ENCODE measurements around the gene C16orf92.

The C16orf92 gene

DNA sequence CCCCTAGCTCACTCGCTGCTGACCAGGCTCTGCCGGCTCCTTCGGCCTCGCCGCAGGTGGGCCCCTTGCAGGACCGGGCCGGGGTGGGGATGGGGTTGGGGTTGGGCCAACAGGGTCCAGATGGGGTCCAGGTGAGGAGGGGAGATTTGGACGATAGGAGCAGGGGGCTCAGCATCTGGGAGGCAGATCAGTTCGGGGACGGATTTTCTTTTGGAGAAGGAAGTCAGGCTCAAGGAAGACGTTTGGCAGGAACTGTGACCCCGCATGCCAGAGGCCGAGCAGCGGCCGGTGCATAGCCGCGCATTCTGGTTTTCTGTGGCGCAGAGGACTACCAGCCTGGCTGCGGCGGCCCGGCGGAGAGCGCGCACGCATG is 41.7 kb downstream of the C16orf92 start:
- H3K9me3 Mint-ChIP-seq, result no peaks in the 10 kb centered on the region
- peak overlapping the region; percentile 99 for H3K27ac Mint-ChIP-seq
- no peak for DNase-seq
- no peaks in the 10 kb centered on the region for H3K27me3 Mint-ChIP-seq
- H3K4me3 Mint-ChIP-seq, result peak overlapping the region; percentile 99
- H3K36me3 Mint-ChIP-seq (ENCODE audit: low read depth), result peaks cover 55% of the 10 kb centered on the region
- peaks cover 39% of the 10 kb centered on the region for H3K4me1 Mint-ChIP-seq (ENCODE audit: low read depth)

DNA sequence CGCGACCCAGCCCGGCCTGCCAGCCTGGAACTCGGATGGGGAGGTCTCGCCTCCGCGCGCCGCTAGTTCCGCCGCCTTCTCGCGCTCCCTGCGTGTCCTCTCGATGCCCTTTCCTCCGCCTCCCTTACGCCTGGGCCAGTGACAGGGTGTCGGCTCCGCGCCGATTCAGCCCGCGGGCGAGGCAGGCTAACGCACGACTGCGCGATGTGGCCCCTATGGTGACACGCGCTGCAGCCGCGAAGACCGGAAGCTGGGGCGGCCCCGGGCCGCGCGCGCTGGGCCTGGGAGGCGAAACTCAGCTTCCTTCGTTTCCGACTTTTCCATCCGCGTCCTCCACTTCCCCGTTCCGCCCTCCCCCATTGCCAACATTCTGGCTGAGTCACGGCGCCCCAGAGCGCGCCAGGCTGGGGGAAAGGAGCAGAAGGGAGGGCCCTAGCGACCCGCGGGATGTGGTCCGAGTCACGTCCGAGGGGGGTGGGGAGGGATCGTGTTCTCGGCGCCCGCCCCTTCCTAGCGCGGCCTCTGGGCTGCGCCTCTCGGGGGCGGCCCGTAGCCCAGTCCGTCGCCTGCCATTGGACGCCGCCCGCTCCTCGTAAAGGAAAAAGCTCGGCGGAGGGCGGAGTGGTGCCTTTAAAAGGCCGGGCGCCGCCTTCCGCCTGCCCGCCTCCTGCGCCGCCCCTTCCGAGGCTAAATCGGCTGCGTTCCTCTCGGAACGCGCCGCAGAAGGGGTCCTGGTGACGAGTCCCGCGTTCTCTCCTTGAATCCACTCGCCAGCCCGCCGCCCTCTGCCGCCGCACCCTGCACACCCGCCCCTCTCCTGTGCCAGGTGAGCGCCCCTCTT is 42.3 kb downstream of the C16orf92 start, which contains the start of gene ALDOA:
Gene ALDOA (plus strand): TSS at position 659 of the 841 bp plus-strand sequence. CDS start 1,138 bp downstream, outside the sequence.
- Mint-ChIP-seq H3K36me3 (ENCODE audit: low read depth) (peaks cover 61% of the 10 kb centered on the region), H3K4me1 (ENCODE audit: low read depth) (peaks cover 45% of the 10 kb centered on the region)

DNA sequence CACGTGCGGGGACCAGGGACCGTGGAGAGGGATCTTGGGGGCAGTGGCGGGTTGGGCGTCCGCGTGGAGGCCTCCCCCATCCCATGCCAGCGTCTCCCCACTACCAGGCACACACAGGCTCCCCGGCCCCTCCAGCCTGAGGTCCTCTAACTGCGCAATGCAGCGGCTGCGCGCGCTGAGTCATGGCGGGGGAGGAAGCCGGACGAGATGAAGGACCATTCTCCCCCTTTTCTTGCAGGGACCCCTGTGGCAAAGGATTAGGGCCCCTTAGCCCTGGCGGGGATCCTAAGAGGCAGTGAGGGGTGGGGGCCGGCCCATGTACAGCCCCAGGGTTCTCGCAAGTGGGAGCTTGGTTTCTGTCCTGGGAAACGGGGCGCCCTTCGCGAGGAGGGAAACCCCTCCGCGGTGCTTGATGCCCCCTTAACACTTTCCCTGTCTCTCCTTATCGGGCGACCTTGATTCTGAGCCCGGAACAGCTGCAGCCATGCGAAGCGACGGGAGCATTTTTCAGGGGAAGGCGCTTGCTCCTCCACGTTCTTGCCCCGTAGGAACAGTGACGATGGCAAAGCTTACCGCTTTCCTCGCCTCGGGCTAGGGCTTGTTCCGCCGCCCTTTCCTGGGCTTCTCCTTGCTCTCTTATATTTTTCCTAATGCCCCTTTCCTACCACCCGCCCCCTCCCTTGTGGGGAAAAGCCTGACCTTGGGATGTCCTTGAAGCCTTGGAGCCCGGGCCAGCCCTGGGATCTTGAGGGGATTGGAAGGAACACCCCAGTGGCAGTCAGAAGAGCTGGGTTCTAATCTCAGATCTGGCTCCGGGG is 43.2 kb downstream of the C16orf92 start:
- H3K9me3 Mint-ChIP-seq, result no peaks in the 10 kb centered on the region

More for the DNA sequence above, 42.3 kb downstream of the C16orf92 start, which contains the start of gene ALDOA:
- no peaks in the 10 kb centered on the region for H3K27me3 Mint-ChIP-seq
- H3K27ac Mint-ChIP-seq, result peak within 1 kb of the TSS; percentile 99
- no peaks in the 10 kb centered on the region for H3K9me3 Mint-ChIP-seq
- DNase-seq, result peak; percentile 97
- peak within 1 kb of the TSS; percentile 99 for H3K4me3 Mint-ChIP-seq

DNA sequence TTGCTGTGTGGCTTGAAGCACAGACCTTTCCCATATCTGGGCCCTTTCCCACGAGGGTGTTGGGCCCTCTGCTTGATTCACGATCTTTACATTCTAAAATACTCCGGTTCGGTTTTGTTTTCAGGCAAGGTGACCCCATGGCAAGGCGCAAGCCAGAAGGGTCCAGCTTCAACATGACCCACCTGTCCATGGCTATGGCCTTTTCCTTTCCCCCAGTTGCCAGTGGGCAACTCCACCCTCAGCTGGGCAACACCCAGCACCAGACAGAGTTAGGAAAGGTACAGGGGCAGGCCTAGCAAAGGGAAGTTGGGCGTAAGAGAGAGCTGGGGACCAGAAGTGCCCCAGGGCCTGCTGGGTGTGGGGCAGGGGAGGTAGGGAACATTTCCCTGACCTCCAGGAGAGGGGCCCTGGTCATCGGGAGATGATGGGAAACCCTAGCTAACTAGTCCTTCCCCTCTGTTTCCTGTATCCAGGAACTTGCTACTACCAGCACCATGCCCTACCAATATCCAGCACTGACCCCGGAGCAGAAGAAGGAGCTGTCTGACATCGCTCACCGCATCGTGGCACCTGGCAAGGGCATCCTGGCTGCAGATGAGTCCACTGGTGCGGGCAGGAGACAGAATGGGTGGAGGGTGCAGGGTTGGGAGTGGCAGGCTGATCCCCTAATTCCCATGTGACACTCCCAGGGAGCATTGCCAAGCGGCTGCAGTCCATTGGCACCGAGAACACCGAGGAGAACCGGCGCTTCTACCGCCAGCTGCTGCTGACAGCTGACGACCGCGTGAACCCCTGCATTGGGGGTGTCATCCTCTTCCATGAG is 44.0 kb downstream of the C16orf92 start:
- peak overlapping the region; percentile 99 for H3K4me3 Mint-ChIP-seq
- H3K9me3 Mint-ChIP-seq, result no peaks in the 10 kb centered on the region
- DNase-seq, result no peak
- peaks cover 77% of the 10 kb centered on the region for H3K36me3 Mint-ChIP-seq (ENCODE audit: low read depth)
- no peaks in the 10 kb centered on the region for H3K27me3 Mint-ChIP-seq
- H3K4me1 Mint-ChIP-seq (ENCODE audit: low read depth), result peaks cover 47% of the 10 kb centered on the region
- H3K27ac Mint-ChIP-seq, result peak overlapping the region; percentile 99

More for the DNA sequence above, 43.2 kb downstream of the C16orf92 start:
- Mint-ChIP-seq H3K4me3 (peak overlapping the region; percentile 99), H3K36me3 (ENCODE audit: low read depth) (peaks cover 69% of the 10 kb centered on the region), H3K27ac (peak overlapping the region; percentile 99), H3K27me3 (no peaks in the 10 kb centered on the region), H3K4me1 (ENCODE audit: low read depth) (peaks cover 47% of the 10 kb centered on the region)
- DNase-seq, result no peak

DNA sequence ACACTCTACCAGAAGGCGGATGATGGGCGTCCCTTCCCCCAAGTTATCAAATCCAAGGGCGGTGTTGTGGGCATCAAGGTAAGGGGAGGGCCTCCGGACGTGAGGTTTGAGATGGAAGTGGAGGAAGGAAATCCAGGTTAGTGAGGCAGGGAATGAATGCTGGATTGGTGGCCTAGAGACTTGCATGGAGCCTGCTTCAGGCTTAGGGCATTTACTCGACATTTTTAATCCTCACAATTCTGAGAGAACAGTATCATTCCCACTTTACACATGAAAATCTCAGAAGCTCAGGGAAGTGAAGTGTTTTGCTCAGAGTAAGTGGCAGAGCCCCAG is 44.6 kb downstream of the C16orf92 start:
- peak overlapping the region; percentile 99 for H3K4me3 Mint-ChIP-seq
- H3K4me1 Mint-ChIP-seq (ENCODE audit: low read depth), result peaks cover 49% of the 10 kb centered on the region
- H3K27me3 Mint-ChIP-seq, result no peaks in the 10 kb centered on the region
- DNase-seq, result no peak
- peaks cover 83% of the 10 kb centered on the region for H3K36me3 Mint-ChIP-seq (ENCODE audit: low read depth)
- no peaks in the 10 kb centered on the region for H3K9me3 Mint-ChIP-seq
- H3K27ac Mint-ChIP-seq, result peak overlapping the region; percentile 99

DNA sequence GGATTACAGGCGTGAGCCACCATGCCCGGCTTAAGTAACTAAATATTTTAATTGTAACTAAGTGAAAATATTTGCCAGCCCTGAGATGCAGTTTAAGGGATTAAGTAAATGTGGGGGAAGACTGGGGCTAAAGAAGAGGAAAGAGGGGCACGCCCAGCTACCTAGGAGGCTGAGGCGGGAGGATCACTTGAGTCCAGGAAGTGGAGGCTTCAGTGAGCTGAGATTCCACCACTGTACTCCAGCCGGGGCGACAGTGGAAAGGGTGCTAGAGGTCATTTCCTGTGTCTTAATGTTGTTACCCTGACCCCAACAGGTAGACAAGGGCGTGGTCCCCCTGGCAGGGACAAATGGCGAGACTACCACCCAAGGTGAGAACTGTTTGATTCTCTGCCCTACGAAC is 45.3 kb downstream of the C16orf92 start:
- peak overlapping the region; percentile 91 for H3K27ac Mint-ChIP-seq
- peak overlapping the region; percentile 53 for H3K4me3 Mint-ChIP-seq
- no peak for DNase-seq
- H3K9me3 Mint-ChIP-seq, result no peaks in the 10 kb centered on the region
- peaks cover 87% of the 10 kb centered on the region for H3K36me3 Mint-ChIP-seq (ENCODE audit: low read depth)
- no peaks in the 10 kb centered on the region for H3K27me3 Mint-ChIP-seq
- H3K4me1 Mint-ChIP-seq (ENCODE audit: low read depth), result peaks cover 46% of the 10 kb centered on the region

DNA sequence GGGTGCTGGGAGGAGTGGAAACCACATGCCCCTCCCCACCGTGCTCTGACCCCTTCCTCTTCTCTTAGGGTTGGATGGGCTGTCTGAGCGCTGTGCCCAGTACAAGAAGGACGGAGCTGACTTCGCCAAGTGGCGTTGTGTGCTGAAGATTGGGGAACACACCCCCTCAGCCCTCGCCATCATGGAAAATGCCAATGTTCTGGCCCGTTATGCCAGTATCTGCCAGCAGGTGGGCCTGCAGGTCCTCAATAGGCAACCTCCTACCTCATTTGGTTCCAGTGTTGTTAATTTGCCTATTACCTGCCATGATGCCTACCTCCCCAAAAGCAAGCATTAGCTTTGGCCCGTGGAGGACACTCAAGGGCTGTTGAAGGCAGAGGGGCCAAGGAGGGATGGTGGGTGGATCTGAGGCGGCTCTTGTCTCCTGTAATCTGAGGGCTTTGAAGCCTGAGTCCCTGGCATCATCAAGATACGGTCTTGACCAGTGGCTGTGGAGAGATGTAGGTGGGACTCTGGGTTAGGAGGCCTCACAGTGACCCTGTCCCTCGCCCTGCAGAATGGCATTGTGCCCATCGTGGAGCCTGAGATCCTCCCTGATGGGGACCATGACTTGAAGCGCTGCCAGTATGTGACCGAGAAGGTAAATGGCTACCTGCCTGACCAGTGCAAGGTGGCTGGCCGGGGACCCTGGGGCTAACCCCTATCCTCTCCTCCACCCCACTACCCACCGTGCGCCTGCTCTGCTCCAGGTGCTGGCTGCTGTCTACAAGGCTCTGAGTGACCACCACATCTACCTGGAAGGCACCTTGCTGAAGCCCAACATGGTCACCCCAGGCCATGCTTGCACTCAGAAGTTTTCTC is 46.0 kb downstream of the C16orf92 start:
- no peaks in the 10 kb centered on the region for H3K27me3 Mint-ChIP-seq
- DNase-seq, result peak; percentile 63
- H3K4me3 Mint-ChIP-seq, result peak overlapping the region; percentile 53

DNA sequence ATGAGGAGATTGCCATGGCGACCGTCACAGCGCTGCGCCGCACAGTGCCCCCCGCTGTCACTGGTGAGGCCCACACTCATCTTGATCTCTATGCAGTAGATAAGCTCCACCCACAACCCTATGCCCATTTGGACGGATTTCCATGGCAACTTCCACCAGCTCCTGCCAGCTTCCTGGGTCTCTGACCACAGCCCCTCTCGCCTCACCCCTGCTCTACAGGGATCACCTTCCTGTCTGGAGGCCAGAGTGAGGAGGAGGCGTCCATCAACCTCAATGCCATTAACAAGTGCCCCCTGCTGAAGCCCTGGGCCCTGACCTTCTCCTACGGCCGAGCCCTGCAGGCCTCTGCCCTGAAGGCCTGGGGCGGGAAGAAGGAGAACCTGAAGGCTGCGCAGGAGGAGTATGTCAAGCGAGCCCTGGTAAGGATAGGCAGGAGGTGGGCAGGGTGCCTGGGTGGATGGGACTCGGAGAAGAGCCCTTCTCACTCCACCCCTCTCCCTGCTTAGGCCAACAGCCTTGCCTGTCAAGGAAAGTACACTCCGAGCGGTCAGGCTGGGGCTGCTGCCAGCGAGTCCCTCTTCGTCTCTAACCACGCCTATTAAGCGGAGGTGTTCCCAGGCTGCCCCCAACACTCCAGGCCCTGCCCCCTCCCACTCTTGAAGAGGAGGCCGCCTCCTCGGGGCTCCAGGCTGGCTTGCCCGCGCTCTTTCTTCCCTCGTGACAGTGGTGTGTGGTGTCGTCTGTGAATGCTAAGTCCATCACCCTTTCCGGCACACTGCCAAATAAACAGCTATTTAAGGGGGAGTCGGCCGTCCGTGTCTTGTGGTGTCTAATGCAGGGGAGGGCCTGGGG is 46.8 kb downstream of the C16orf92 start:
- peak overlapping the region; percentile 53 for H3K4me3 Mint-ChIP-seq
- H3K27ac Mint-ChIP-seq, result peak overlapping the region; percentile 91
- no peaks in the 10 kb centered on the region for H3K9me3 Mint-ChIP-seq
- no peaks in the 10 kb centered on the region for H3K27me3 Mint-ChIP-seq
- DNase-seq, result no peak
- peaks cover 87% of the 10 kb centered on the region for H3K36me3 Mint-ChIP-seq (ENCODE audit: low read depth)
- H3K4me1 Mint-ChIP-seq (ENCODE audit: low read depth), result peaks cover 44% of the 10 kb centered on the region

More for the DNA sequence above, 46.0 kb downstream of the C16orf92 start:
- peak overlapping the region; percentile 91 for H3K27ac Mint-ChIP-seq
- peaks cover 42% of the 10 kb centered on the region for H3K4me1 Mint-ChIP-seq (ENCODE audit: low read depth)
- peaks cover 89% of the 10 kb centered on the region for H3K36me3 Mint-ChIP-seq (ENCODE audit: low read depth)
- no peaks in the 10 kb centered on the region for H3K9me3 Mint-ChIP-seq

DNA sequence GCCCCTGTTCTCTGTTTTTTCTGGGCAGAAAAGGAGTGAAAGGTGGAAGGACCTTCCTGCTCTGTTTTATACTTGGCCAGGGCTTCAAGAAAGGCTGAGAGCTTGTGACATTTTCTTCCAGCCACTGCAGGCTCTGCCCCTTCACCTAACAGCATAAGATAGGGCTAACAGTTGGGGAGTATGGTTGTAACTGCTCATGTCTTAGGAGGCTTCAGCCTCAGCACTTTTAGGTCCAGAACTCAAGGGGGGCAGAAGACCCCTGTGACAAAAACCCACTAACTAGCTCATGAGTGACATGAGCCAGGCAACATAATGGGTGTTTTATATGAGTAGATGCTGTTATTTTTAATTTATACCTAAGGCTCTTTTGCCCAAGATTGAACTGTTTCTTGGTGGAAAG is 47.5 kb downstream of the C16orf92 start:
- Mint-ChIP-seq H3K4me1 (ENCODE audit: low read depth) (peaks cover 48% of the 10 kb centered on the region), H3K36me3 (ENCODE audit: low read depth) (peaks cover 85% of the 10 kb centered on the region), H3K9me3 (no peaks in the 10 kb centered on the region), H3K27ac (peak overlapping the region; percentile 91), H3K27me3 (no peaks in the 10 kb centered on the region), H3K4me3 (no peak overlapping the region)
- no peak for DNase-seq
